Measurements from ENCODE around the gene NR2F2.

NR2F2 gene

DNA sequence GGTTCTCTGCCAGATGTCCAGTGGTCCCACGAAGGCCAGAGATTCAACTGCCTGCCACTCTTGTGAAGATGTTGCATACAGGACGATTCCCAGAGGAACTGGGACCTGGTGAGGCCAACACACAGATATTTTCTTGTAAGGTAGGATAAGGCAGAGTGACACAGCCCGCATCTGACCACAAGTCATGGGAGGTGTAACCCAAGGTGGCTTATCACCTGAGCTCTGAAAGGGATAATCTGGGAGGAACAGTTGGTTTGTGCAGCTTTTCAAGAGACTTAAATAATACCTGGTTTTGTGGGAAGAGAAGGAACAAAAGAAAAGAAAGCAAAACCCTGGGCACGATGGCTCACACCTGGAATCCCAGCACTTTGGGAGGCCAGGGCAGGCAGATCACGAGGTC is 39.8 kb upstream of the NR2F2 start:
- DNase-seq = no peak
- Histone ChIP-seq H3K9me2 (replicated peaks; ENCODE audit: insufficient read depth, low read length) (no peaks in the 10 kb centered on the region), H3K27ac (ENCODE audit: low read length) (no peak overlapping the region), H3K4me2 (ENCODE audit: low read depth, low read length) (no peak overlapping the region), H3K4me3 (ENCODE audit: low read length) (no peak overlapping the region), H3K9me3 (replicated peaks; ENCODE audit: insufficient read depth, low read length) (no peaks in the 10 kb centered on the region), H3K79me2 (ENCODE audit: low read length) (no peaks in the 10 kb centered on the region), H2AFZ (ENCODE audit: low read length) (no peak overlapping the region), H4K20me1 (ENCODE audit: insufficient read depth, low read length) (no peaks in the 10 kb centered on the region), H3K4me1 (ENCODE audit: low read length) (no peaks in the 10 kb centered on the region), H3K27me3 (replicated peaks; ENCODE audit: insufficient read depth, low read length) (no peaks in the 10 kb centered on the region), H3K36me3 (replicated peaks; ENCODE audit: insufficient read depth, low read length) (no peaks in the 10 kb centered on the region), H3K9ac (ENCODE audit: low read length) (no peak overlapping the region), H3F3A (ENCODE audit: insufficient read depth, low read length) (no peaks in the 10 kb centered on the region)
- TF ChIP-seq EZH2 (optimal IDR thresholded peaks at IDR 0.05; ENCODE audit: low read depth, low read length) = no peak
- no peak for TF ChIP-seq EZH2phosphoT487 (IDR thresholded peaks at IDR 0.05; ENCODE audit: low read length)
- TF ChIP-seq, protein P1, sequence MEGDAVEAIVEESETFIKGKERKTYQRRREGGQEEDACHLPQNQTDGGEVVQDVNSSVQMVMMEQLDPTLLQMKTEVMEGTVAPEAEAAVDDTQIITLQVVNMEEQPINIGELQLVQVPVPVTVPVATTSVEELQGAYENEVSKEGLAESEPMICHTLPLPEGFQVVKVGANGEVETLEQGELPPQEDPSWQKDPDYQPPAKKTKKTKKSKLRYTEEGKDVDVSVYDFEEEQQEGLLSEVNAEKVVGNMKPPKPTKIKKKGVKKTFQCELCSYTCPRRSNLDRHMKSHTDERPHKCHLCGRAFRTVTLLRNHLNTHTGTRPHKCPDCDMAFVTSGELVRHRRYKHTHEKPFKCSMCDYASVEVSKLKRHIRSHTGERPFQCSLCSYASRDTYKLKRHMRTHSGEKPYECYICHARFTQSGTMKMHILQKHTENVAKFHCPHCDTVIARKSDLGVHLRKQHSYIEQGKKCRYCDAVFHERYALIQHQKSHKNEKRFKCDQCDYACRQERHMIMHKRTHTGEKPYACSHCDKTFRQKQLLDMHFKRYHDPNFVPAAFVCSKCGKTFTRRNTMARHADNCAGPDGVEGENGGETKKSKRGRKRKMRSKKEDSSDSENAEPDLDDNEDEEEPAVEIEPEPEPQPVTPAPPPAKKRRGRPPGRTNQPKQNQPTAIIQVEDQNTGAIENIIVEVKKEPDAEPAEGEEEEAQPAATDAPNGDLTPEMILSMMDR (IDR thresholded peaks at IDR 0.05; ENCODE audit: low read length) = no peak

DNA sequence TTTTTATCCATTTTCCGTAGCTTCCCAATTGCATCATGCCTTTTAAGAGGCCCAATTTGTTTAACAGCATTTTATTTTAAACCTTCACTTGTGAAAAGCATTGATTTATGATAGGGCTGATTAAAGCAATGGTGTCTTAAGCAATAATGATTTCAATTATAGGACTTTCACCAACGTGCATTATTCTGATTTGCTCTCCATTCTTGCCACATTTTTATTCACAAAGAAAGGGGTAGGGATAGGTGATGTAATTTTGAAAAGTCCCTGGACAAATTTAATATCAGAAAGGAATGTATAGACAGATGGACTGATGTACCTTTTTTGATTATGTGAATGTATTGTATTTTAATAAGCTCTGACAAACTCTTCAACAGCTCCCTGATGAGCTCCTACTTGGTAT is 37.9 kb upstream of the NR2F2 start:
- no peaks in the 10 kb centered on the region for H3K27me3 ChIP-seq (replicated peaks; ENCODE audit: insufficient read depth, low read length)

DNA sequence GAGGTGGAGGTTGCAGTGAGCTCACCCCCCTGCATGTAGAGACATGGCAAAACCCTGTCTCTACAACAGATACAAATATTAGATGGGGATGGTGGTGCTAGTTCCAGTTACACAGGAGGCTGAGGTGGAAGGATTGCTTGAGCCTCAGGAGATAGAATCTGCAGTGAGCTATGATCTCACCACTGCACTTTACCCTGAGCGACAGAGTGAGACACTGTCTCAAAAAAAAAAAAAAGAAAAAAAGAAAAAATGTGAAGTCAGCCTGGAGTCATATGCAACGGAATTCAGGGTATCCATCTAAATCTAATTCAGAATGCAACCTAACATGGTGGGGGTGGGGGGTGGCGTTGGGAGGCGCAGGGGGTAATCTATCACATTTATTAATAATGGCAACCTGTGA is 37.1 kb upstream of the NR2F2 start:
- no peak for DNase-seq
- TF ChIP-seq, protein P1 (IDR thresholded peaks at IDR 0.05; ENCODE audit: low read length) = no peak
- TF ChIP-seq EZH2phosphoT487 (IDR thresholded peaks at IDR 0.05; ENCODE audit: low read length) (no peak), EZH2 (optimal IDR thresholded peaks at IDR 0.05; ENCODE audit: low read depth, low read length) (no peak)
- H3F3A ChIP-seq (ENCODE audit: insufficient read depth, low read length) = no peaks in the 10 kb centered on the region

More for the DNA sequence above, 37.9 kb upstream of the NR2F2 start:
- Histone ChIP-seq H3K4me1 (ENCODE audit: low read length) (no peaks in the 10 kb centered on the region), H3K9ac (ENCODE audit: low read length) (no peak overlapping the region), H4K20me1 (ENCODE audit: insufficient read depth, low read length) (no peaks in the 10 kb centered on the region), H3K36me3 (replicated peaks; ENCODE audit: insufficient read depth, low read length) (no peaks in the 10 kb centered on the region), H3K27ac (ENCODE audit: low read length) (no peak overlapping the region), H3K4me2 (ENCODE audit: low read depth, low read length) (no peak overlapping the region), H3K9me2 (replicated peaks; ENCODE audit: insufficient read depth, low read length) (no peaks in the 10 kb centered on the region), H3F3A (ENCODE audit: insufficient read depth, low read length) (no peaks in the 10 kb centered on the region), H2AFZ (ENCODE audit: low read length) (no peak overlapping the region), H3K9me3 (replicated peaks; ENCODE audit: insufficient read depth, low read length) (no peaks in the 10 kb centered on the region), H3K79me2 (ENCODE audit: low read length) (no peaks in the 10 kb centered on the region), H3K4me3 (ENCODE audit: low read length) (no peak overlapping the region)
- DNase-seq = no peak
- no peak for TF ChIP-seq EZH2phosphoT487 (IDR thresholded peaks at IDR 0.05; ENCODE audit: low read length)
- TF ChIP-seq EZH2 (optimal IDR thresholded peaks at IDR 0.05; ENCODE audit: low read depth, low read length) = no peak
- TF ChIP-seq, protein P1 (IDR thresholded peaks at IDR 0.05; ENCODE audit: low read length) = no peak

More for the DNA sequence above, 37.1 kb upstream of the NR2F2 start:
- H2AFZ ChIP-seq (ENCODE audit: low read length) = no peak overlapping the region
- H3K36me3 ChIP-seq (replicated peaks; ENCODE audit: insufficient read depth, low read length) = no peaks in the 10 kb centered on the region
- no peak overlapping the region for H3K9ac ChIP-seq (ENCODE audit: low read length)
- H3K9me3 ChIP-seq (replicated peaks; ENCODE audit: insufficient read depth, low read length) = no peaks in the 10 kb centered on the region; the same call in 1 of the 2 replicates
- no peaks in the 10 kb centered on the region for H3K27me3 ChIP-seq (replicated peaks; ENCODE audit: insufficient read depth, low read length)
- H3K4me3 ChIP-seq (ENCODE audit: low read length) = no peak overlapping the region
- H3K27ac ChIP-seq (ENCODE audit: low read length) = no peak overlapping the region
- no peaks in the 10 kb centered on the region for H3K4me1 ChIP-seq (ENCODE audit: low read length)
- H4K20me1 ChIP-seq (ENCODE audit: insufficient read depth, low read length) = no peaks in the 10 kb centered on the region
- H3K4me2 ChIP-seq (ENCODE audit: low read depth, low read length) = no peak overlapping the region
- no peaks in the 10 kb centered on the region for H3K9me2 ChIP-seq (replicated peaks; ENCODE audit: insufficient read depth, low read length)
- H3K79me2 ChIP-seq (ENCODE audit: low read length) = no peaks in the 10 kb centered on the region

Data from MM.1S (cell line).